ENCODE measurements around the gene LIMK1. TPM values are rescaled to one million over a fixed set of nuclear protein-coding genes. Genes with fewer than 3 reads are reported as not detected.
"Not testable (repeated sequence)": the region's sequence is repeated elsewhere in the genome, so short reads cannot be mapped to it uniquely, and the experiment has no call there.

LIMK1 gene
- total RNA-seq, 1 donor from 2014 or later: 14.5 TPM

DNA sequence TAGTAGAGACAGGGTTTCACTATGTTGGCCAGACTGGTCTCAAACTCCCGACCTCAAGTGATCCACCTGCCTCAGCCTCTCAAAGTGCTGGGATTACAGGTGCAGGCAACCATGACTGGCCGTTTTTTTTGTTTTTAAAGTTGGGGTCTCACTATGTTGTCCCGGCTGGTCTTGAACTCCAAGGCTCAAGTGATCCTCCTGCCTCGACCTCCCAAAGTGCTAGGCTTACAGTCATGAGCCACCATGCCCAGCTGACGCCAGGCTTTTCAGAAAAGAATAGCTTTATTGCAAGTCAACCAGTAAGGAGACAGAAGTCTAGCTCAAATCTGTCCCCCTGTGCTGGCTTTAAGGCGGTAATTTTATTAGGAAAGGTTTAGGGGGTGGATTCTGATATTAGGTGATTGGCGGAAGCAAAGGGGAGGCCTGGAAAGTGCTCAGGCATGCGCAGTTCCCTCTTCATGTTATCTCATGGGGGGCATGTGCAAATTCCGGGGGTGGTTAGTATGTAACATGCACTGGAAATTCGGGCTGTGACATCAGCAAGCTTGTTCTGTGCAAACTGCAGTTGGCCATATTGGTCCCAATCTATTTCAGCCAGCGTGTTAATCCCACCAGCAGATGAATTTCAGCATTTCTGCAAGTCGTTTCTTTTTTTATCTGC lies 42.7 kb downstream of the LIMK1 start:
- DNase-seq: no peak

DNA sequence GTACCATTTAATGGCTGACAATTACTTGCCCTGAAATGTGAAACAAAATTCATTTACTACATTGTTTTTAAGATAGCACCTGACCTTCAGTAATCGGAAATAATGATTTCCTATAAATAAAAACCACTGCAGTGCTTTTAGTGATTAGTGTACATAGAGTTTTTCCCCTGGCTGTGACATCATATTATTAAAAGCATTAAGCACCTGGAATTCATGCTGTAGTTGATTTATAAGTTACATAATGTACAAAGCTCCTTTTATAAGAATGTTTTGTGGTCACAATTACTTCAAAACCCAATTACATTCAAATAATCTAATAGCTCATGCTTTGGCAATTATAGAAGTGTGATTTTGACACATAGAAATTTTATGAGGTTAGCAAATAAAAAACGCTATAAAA lies 46.3 kb downstream of the LIMK1 start:
- DNase-seq: no peak

DNA sequence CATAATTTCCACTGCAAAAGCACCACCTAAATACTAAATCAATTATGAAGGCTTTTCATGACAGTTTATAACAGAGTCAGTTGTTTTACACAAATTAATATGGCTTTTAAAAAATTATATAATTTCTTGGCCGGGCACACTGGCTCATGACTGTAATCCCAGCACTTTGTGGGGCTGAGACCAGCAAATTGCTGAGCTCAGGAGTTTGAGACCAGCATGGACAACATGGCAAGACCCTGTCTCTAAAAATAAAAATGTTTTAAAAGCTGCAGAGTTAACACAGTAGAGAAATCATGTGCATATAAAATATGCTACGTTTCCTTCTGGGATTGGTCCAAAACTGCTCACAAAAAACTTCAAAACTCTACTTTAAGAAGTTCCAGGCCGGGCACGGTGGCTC lies 46.9 kb downstream of the LIMK1 start:
- no peak for DNase-seq

- DNase-seq: no peak
These were observed 50.6 kb downstream of the LIMK1 start for GRCh38 chr7:74134117-74134620.

DNA sequence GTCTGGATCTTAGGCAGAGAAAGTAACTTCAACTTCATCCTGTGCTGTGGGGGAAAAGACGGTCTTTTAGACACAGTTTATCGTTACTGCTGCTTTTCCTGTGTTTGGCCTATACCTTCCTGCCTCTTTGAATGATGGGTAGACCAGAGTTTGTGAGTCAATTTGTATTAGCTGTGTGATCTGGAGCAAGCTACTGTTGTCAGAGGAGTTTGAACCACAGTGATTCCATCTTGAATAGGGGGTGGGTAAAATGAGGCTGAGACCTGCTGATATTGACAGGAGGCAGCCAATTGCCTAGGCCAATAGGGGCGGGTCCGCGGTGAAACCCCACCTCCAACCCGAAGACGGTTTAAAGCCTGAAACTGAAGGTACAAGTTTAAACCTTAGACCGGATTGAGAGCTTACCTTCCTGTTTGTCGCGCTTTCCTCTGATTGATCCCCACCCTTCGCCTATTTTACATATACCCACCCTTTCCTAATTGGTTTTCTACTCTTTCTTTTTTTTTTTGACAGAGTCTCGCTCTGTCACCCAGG lies 54.8 kb downstream of the LIMK1 start:
- DNase-seq: no peak

- DNase-seq: no peak
These were observed 55.6 kb downstream of the LIMK1 start for GRCh38 chr7:74138945-74139843.

DNA sequence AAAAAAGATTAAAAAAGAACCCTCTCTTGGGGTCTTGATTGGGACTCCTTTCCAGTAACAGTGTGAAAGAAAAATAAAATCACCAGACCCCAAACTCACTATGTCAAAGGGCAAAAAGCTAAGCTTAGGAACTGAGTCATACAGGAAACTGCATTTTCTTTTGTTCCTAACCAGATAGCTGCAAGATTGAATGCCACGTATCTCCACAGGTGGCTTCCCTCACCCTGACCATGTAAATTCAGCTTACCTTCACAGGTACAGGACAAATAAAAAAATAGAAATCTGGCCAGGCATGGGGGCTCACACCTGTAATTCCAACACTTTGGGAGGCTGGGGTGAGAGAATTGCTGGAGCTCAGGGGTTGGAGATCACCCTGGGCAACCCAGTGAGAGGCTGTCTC lies 58.1 kb downstream of the LIMK1 start:
- DNase-seq: no peak

DNA sequence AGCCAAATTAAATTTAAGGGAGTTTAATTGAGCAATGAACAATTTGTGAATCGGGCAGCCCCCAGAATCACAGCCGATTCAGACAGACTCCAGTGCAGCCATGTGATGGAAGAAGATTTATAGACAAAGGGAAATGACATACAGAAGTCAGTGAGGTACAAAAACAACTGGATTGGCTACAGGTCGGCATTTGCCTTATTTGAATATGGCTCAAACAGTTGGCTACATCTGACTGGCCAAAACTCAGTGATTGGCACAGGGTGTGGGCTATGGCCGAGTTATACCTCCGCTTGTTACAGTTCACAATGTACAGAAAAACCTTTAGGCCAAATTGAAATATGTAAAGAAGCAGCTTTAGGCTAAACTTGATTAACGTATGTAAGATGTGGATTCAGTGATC lies 59.8 kb downstream of the LIMK1 start:
- no peak for DNase-seq

DNA sequence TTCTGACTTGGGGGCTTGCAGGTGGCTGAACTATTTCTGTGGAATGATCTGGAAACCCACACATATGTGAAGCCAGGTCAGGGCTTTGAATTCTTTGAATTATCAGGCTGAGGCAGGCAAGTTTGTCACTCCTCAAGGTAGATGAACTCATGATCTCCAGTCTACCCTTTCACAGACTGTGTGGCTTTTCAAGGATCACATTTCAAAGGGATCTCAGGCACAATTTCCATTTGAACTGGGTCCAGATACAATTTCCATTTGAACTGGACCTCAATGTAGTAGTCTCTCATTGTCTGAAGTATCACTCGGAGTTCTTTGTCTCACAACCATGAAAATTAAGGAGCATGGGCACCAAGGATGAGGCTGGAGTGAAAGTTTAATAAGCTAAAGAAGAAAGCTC lies 64.9 kb downstream of the LIMK1 start:
- DNase-seq: no peak

DNA sequence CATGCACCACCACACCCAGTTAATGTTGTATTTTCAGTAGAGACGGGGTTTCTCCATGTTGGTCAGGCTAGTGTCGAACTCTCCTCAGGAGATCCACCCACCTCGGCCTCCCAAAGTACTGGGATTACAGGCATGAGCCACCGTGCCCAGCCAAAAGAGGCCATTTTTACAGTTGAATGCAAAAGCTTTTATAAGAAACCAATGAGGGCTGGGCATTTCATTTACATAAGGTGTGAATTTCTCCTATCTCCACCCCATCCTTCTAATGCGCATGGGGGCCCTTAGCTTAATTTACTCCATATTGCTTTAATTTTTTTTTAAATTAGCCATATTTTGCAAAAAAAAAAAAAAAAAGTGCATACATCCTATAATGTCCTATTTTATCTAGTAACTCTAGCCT lies 65.5 kb downstream of the LIMK1 start:
- DNase-seq: no peak

DNA sequence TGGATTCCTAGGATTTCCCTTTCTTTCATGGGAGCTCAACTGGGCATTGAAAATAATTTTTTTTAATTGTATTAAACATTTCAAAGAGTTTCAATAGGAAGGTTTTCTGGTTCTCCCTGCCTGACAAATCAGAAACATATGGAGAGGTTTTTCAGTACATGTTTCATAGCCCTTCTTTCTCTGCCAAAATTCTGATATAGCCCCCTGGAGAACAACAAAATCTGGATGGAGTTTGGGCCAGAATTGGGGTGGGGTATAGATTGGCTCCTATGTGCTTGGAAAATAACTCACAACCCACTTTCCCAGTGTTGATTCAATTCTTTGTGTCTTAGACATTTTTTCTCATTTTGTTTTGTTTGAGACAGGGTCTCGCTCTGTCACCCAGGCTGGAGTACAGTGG lies 66.0 kb downstream of the LIMK1 start:
- DNase-seq: no peak

GRCh38 chr7:74153736-74154135 lies 70.1 kb downstream of the LIMK1 start:
- DNase-seq: no peak

DNA sequence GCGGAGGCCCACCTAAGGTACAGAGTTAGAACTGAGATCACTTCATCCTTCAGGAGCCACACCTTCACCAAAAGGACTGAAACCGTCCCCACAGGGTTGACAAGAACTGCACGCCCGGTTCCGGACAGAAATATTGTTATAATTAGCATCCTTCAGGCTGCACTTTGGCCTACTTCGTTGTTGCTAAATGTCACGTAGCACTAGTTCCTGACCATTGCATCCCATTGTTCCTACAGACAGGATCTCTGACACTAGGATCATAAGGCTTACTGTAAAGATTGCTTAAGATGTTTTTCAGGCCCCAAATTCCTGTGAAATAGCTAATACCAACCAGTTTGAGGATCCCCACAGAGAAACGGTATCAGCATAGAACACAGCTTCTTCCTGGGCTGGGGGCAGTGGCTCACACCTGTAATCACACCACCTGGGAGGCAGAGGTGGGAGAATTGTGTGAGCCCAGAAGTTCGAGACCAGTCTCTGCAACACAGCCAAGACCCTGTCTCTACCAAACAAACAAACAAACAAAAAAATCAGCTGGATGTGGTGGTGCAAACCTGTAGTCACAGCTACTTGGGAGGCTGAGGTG lies 72.3 kb downstream of the LIMK1 start:
- no peak for DNase-seq

- no peak for DNase-seq
These were observed 74.0 kb downstream of the LIMK1 start for GRCh38 chr7:74157605-74158004.

DNA sequence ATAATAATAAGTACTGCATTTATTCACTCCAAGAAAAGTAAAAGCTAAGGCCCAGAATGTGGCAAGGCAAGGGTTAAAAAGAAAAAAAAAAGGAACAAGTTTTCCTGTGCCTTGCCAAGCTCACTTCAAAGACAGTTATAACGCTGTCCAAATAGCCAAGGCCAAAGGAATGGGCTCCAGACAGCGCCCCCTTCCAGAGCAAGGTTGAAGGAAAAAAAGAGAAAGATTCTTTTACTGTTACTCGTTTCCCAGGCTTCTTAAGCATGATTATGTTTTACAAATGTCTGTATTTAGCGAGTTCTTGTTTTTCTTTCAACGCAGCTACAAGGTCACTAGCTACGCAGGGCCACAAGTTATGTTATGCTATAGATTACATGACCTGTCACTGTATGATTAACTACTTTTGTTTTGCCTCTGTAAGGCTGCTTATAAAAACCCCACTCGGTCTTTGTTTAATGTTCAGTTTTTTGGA lies 81.4 kb downstream of the LIMK1 start:
- DNase-seq: no peak

DNA sequence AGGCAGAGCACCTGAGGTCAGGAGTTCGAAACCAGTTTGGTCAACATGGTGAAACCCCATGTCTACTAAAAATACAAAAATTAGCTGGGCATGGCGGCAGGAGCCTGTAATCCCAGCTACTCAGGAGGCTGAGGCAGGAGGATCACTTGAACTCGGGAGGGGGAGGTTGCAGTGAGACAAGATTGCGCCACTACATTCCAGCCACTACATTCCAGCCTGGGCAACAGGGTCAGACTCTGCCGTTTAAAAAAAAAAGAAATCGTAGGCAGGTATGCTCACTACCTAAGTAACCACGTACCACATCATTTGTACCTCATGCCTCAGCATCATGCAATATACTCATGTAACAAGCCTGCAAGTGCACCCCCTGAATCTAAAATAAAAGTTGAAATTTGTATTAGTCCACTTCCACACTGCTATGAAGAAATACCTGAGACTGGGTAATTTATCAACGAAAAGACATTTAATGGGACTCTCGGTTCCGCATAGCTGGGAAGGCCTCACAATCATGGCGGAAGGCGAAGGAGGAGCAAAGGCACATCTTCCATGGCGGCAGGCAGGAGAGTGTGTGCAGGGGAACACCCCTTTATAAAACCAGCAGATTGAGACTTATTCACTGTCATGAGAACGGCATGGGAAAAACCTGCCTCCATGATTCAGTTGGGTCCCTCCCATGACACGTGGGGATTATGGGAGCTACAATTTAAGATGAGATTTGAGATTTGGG lies 82.4 kb downstream of the LIMK1 start:
- DNase-seq: no peak

GRCh38 chr7:74167324-74167723 lies 83.7 kb downstream of the LIMK1 start:
- DNase-seq: not testable (repeated sequence)

Other genes with a start within 250 kb of the LIMK1 start
- gene METTL27, start 241.3 kb upstream of the LIMK1 start, total RNA-seq: 0.78 TPM
- gene TMEM270, start 222.6 kb upstream of the LIMK1 start, total RNA-seq: not detected
- gene ELN, start 55.6 kb upstream of the LIMK1 start, total RNA-seq: 10.9 TPM
- gene EIF4H, start 90.6 kb downstream of the LIMK1 start, total RNA-seq: 146 TPM
- gene LAT2, start 126.2 kb downstream of the LIMK1 start, total RNA-seq: 2.5 TPM
- gene RFC2, start 170.6 kb downstream of the LIMK1 start, total RNA-seq: 19.3 TPM
- 105 TPM for gene CLIP2, start 205.6 kb downstream of the LIMK1 start, total RNA-seq

All from occipital lobe (tissue), 2 donors.